K562 (cell line): ENCODE results near the gene TSPAN15. TPM values are rescaled to one million over a fixed set of nuclear protein-coding genes. Genes with fewer than 3 reads are reported as not detected.

ENCODE experiments used
- ATAC-seq: fragments of 200-7000 bp; cut with Tn5 transposase; 3 replicates; pipeline ENCODE4 v1.9.1; 2020; ENCODE audit warnings: moderate library complexity
- BruUV-seq: library from RNA; stranded (reverse); fragments of 400-500 nt; replicated peaks from 2 replicates; lab custom pipeline; 2021; lab: Mats Ljungman, UMichigan
- CTCF ChIA-PET: fragments of 300-600 bp; formaldehyde crosslinking; extraction: SDS; loops from one replicate; lab custom pipeline; 2021; ENCODE audit warnings: low intra/inter-chr PET ratio; lab: Yijun Ruan, JAX
- POLR2A ChIA-PET: fragments of 300-600, 350-650 bp; sonication (Branson Sonifier 250); formaldehyde crosslinking; extraction: SDS; loops from one replicate; lab custom pipeline; 2021; ENCODE audit warnings: antibody characterized with exemption, inconsistent platforms; lab: Yijun Ruan, JAX
- DNase-seq, 4 experiments: peaks; one replicate each; pipeline versions ENCODE4 v3.0.0 to v3.0.0-alpha.2; 2011 to 2018; ENCODE audit warnings: low spot score in 3 of 4, mixed read lengths in 3 of 4; ENCODE audit errors: extremely low read depth in 1 of 4
- FAIRE-seq: peaks from 2 replicates; lab custom pipeline; 2011; peaks lifted over from hg19 to GRCh38; lab: Jason Lieb, UNC
- H2AFZ ChIP-seq: 2 replicates; pipeline ENCODE4 v1.6.0; 2011; ENCODE audit warnings: low read depth, low read length, control low read depth, inconsistent platforms
- H3K27ac ChIP-seq: fragments of 200-600 bp; 3 replicates; pipeline ENCODE4 v1.8.0; 2011; ENCODE audit warnings: low read depth, mild to moderate bottlenecking, control low read depth, inconsistent platforms, low read length, moderate library complexity, mixed read lengths; ENCODE audit errors: extremely low read depth
- H3K27me3 ChIP-seq, 2 experiments: fragments of 300-600 bp in 1 of 2; 2 replicates in 1 of 2; 3 replicates in 1 of 2; pipeline versions ENCODE4 v1.6.0 to v1.8.0; 2011; ENCODE audit warnings: inconsistent platforms in 2 of 2, low read length in 2 of 2, mild to moderate bottlenecking in 1 of 2, mixed read lengths in 1 of 2, moderate library complexity in 1 of 2; ENCODE audit not compliant: control insufficient read depth in 2 of 2, insufficient read depth in 2 of 2
- H3K36me3 ChIP-seq: fragments of 300-600 bp; 3 replicates; pipeline ENCODE4 v1.8.0; 2011; ENCODE audit warnings: mild to moderate bottlenecking, low read length, inconsistent platforms; ENCODE audit not compliant: control insufficient read depth, insufficient read depth
- H3K4me1 ChIP-seq, 2 experiments: fragments of 200-600 bp in 1 of 2; replicated peaks in 1 of 2; 2 replicates in 1 of 2; 3 replicates in 1 of 2; pipeline versions ENCODE4 v1.5.1 to v1.8.0; 2011; ENCODE audit warnings: inconsistent platforms in 2 of 2, low read length in 2 of 2, mild to moderate bottlenecking in 1 of 2, mixed read lengths in 1 of 2, moderate library complexity in 1 of 2; ENCODE audit not compliant: control insufficient read depth in 2 of 2, insufficient read depth in 2 of 2
- H3K4me2 ChIP-seq: 2 replicates; pipeline ENCODE4 v1.6.1; 2011; ENCODE audit warnings: low read length, control low read depth, inconsistent platforms, mixed read lengths; ENCODE audit not compliant: insufficient read depth
- H3K4me3 ChIP-seq: fragments of 200-600 bp; sonication (generic), shearing (Covaris generic); 2 replicates; pipeline ENCODE4 v1.5.1; 2016; ENCODE audit warnings: control low read depth, inconsistent platforms
- H3K79me2 ChIP-seq: fragments of 200-600 bp; 3 replicates; pipeline ENCODE4 v1.8.0; 2011; ENCODE audit warnings: low read length, inconsistent platforms; ENCODE audit not compliant: control insufficient read depth, insufficient read depth
- H3K9ac ChIP-seq, 2 experiments: 2 replicates each; pipeline versions ENCODE4 v1.6.0 to v1.6.1; 2011; ENCODE audit warnings: low read depth in 2 of 2, low read length in 2 of 2, control low read depth in 1 of 2, inconsistent platforms in 1 of 2, mild to moderate bottlenecking in 1 of 2, mixed read lengths in 1 of 2; ENCODE audit not compliant: insufficient read depth in 1 of 2
- H3K9me1 ChIP-seq: one replicate; pipeline ENCODE4 v1.6.0; 2011; ENCODE audit warnings: inconsistent platforms, mild to moderate bottlenecking, low read length, moderate library complexity; ENCODE audit not compliant: control insufficient read depth, insufficient read depth
- H3K9me3 ChIP-seq: replicated peaks from 2 replicates; pipeline ENCODE4 v1.5.1; 2011; ENCODE audit warnings: low read depth, low read length, inconsistent platforms; ENCODE audit not compliant: control insufficient read depth, insufficient read depth
- H4K20me1 ChIP-seq: replicated peaks from 2 replicates; pipeline ENCODE4 v1.6.1; 2011; ENCODE audit warnings: low read length, inconsistent platforms, mixed read lengths; ENCODE audit not compliant: control insufficient read depth, insufficient read depth
- CBX5 ChIP-seq: IDR thresholded peaks from 2 replicates; pipeline ENCODE4 v1.6.1; 2014; ENCODE audit warnings: low read depth, borderline replicate concordance
- HDAC1 ChIP-seq, 2 experiments: fragments of 450-650 bp; IDR thresholded peaks; 2 replicates each; pipeline ENCODE4 v1.6.1; 2016 to 2017; ENCODE audit warnings: inconsistent platforms in 1 of 2, mild to moderate bottlenecking in 1 of 2, moderate library complexity in 1 of 2
- KAT8 ChIP-seq: fragments of 450-650 bp; IDR thresholded peaks from 2 replicates; pipeline ENCODE4 v1.6.1; 2016; ENCODE audit warnings: low read depth, mild to moderate bottlenecking
- POLR3A ChIP-seq: IDR thresholded peaks from 2 replicates; pipeline ENCODE4 v1.6.1; 2011; ENCODE audit warnings: borderline replicate concordance, mild to moderate bottlenecking, moderate library complexity; ENCODE audit not compliant: insufficient read length, insufficient read depth; ENCODE audit errors: extremely low read depth
- TAF9B ChIP-seq: fragments of 450-650 bp; IDR thresholded peaks from 2 replicates; pipeline ENCODE4 v1.6.1; 2018; ENCODE audit warnings: mild to moderate bottlenecking; ENCODE audit not compliant: partially characterized antibody
- WGBS: fragments of 100-300 bp; shearing (Covaris generic); methylation state at CpG from one replicate; pipeline ENCODE4 v1.1.6; 2016; ENCODE audit warnings: low coverage, mixed read lengths; ENCODE audit not compliant: insufficient coverage; ENCODE audit errors: missing lambda C conversion rate; 5-methylcytosine and 5-hydroxymethylcytosine counted together
- in situ Hi-C: fragments of 300-500 bp; cut with MboI; formaldehyde crosslinking; loops from 4 replicates; pipeline ENCODE4 v1.15.0; 2018; ENCODE audit warnings: inconsistent platforms, mixed read lengths
- intact Hi-C: fragments of 100-400 bp; cut with micrococcal nuclease; formaldehyde crosslinking; loops from 2 replicates; pipeline ENCODE4 v1.14.2; 2022
- polyA plus RNA-seq, 8 experiments: library from polyadenylated mRNA; depleted of rRNA in 4 of 8; stranded (reverse) in 5 of 8; unstranded in 3 of 8; fragments of >200 nt; fragmentation: Nextera tagmentation in 2 of 8; fragmentation: Illumina TruSeq in 1 of 8; extraction: Ambion mirVana in 2 of 8; extraction: Trizol in 1 of 8; gene quantifications; 2 replicates each; pipeline versions ENCODE4 v1.2.1 to v1.2.3, GENCODE V29; 2011 to 2014; ENCODE audit warnings: inconsistent platforms in 1 of 8, missing spikeins in 1 of 8
- total RNA-seq, 7 experiments: library from RNA; depleted of rRNA in 6 of 7; stranded (reverse); fragments of >200 nt in 6 of 7; fragmentation: Illumina TruSeq in 2 of 7; extraction: Trizol in 2 of 7; gene quantifications; 2 replicates each; pipeline versions ENCODE4 v1.2.1 to v1.2.3, GENCODE V29; 2011 to 2021; ENCODE audit warnings: low replicate concordance in 1 of 7
- TF ChIP-seq, protein P1 (sequence below), 2 experiments: fragments of 450-650 bp; IDR thresholded peaks; 2 replicates each; pipeline ENCODE4 v1.6.1; 2018; ENCODE audit warnings: mild to moderate bottlenecking in 2 of 2, low read depth in 1 of 2; ENCODE audit not compliant: partially characterized antibody in 2 of 2
- TF ChIP-seq, protein P2 (sequence below): sonication (generic); formaldehyde crosslinking; IDR thresholded peaks from 2 replicates; pipeline ENCODE4 v1.8.0; 2022; ENCODE audit warnings: mild to moderate bottlenecking, missing genetic modification reagents
- TF ChIP-seq, protein P3 (sequence below): fragments of 250-450 bp; sonication (Bioruptor Pico); IDR thresholded peaks from 2 replicates; pipeline ENCODE4 v1.5.0; 2020; ENCODE audit warnings: mild to moderate bottlenecking, borderline replicate concordance
- TF ChIP-seq, protein P4 (sequence below): fragments of 250-450 bp; sonication (Bioruptor Pico); IDR thresholded peaks from 2 replicates; pipeline ENCODE4 v1.5.1; 2021; ENCODE audit warnings: mild to moderate bottlenecking

The TSPAN15 gene
- total and polyA plus RNA-seq, 9 of the 15 experiments (the other 6 are each of a cell fraction or from before 2014, with no cell fraction given), result 0.33 to 1.0 (median 0.45) TPM; not detected in 2

DNA sequence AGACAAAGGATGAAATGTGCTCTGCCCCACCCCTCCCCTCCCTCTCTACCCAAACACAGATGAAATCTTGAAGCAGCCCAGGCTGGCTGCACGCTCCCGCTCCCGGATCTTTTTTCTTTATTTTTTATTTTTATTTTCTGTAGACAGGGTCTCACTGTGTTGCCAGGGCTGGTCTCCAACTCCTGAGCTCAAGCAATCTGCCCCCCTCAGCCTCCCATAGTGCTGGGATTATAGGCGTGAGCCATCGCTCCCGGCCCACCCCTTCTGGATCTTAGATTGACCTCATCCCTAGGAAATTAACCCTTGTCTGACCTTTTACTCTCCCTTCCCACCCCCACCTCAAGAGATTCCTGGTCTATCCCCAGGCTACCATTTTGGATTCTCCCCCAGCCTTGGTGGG is 48.9 kb upstream of the TSPAN15 start:
- no TSS peak for BruUV-seq
- DNase-seq (no peak), ATAC-seq (no peak), FAIRE-seq (no peak)
- Histone ChIP-seq H3K9me1 (peaks cover 2% of the 10 kb centered on the region), H3K4me2 (no peak overlapping the region), H3K79me2 (no peaks in the 10 kb centered on the region), H3K27ac (no peak overlapping the region), H2AFZ (no peak overlapping the region), H3K4me3 (no peak overlapping the region), H3K9me3 (no peaks in the 10 kb centered on the region), H3K27me3 (no peaks in the 10 kb centered on the region), H3K4me1 (peaks cover 0 to 15% of the 10 kb centered on the region in 2 experiments; a peak in 4 of 5 replicates), H3K36me3 (peaks cover 69% of the 10 kb centered on the region), H4K20me1 (0 out of 2 replicates have a peak, but pooled peaks cover 4% of the 10 kb centered on the region), H3K9ac (no peak overlapping the region)
- ChIA-PET POLR2A (no interaction called here), CTCF (no interaction called here)
- 78% methylated on average over 6 of the region's 6 CpGs for WGBS
- TF ChIP-seq CBX5, result no peak
- TF ChIP-seq, protein P1, sequence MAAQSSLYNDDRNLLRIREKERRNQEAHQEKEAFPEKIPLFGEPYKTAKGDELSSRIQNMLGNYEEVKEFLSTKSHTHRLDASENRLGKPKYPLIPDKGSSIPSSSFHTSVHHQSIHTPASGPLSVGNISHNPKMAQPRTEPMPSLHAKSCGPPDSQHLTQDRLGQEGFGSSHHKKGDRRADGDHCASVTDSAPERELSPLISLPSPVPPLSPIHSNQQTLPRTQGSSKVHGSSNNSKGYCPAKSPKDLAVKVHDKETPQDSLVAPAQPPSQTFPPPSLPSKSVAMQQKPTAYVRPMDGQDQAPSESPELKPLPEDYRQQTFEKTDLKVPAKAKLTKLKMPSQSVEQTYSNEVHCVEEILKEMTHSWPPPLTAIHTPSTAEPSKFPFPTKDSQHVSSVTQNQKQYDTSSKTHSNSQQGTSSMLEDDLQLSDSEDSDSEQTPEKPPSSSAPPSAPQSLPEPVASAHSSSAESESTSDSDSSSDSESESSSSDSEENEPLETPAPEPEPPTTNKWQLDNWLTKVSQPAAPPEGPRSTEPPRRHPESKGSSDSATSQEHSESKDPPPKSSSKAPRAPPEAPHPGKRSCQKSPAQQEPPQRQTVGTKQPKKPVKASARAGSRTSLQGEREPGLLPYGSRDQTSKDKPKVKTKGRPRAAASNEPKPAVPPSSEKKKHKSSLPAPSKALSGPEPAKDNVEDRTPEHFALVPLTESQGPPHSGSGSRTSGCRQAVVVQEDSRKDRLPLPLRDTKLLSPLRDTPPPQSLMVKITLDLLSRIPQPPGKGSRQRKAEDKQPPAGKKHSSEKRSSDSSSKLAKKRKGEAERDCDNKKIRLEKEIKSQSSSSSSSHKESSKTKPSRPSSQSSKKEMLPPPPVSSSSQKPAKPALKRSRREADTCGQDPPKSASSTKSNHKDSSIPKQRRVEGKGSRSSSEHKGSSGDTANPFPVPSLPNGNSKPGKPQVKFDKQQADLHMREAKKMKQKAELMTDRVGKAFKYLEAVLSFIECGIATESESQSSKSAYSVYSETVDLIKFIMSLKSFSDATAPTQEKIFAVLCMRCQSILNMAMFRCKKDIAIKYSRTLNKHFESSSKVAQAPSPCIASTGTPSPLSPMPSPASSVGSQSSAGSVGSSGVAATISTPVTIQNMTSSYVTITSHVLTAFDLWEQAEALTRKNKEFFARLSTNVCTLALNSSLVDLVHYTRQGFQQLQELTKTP (IDR thresholded peaks at IDR 0.05; ENCODE audit: low read depth in 1 of 2, partially characterized antibody in 2 of 2), result no peak
- no peak for TF ChIP-seq TAF9B
- TF ChIP-seq KAT8, result no peak
- TF ChIP-seq, protein P2, sequence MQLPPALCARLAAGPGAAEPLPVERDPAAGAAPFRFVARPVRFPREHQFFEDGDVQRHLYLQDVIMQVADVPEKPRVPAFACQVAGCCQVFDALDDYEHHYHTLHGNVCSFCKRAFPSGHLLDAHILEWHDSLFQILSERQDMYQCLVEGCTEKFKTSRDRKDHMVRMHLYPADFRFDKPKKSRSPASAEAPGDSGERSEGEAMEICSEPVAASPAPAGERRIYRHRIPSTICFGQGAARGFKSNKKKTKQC, result no peak
- no peak for TF ChIP-seq POLR3A
- TF ChIP-seq, protein P3, sequence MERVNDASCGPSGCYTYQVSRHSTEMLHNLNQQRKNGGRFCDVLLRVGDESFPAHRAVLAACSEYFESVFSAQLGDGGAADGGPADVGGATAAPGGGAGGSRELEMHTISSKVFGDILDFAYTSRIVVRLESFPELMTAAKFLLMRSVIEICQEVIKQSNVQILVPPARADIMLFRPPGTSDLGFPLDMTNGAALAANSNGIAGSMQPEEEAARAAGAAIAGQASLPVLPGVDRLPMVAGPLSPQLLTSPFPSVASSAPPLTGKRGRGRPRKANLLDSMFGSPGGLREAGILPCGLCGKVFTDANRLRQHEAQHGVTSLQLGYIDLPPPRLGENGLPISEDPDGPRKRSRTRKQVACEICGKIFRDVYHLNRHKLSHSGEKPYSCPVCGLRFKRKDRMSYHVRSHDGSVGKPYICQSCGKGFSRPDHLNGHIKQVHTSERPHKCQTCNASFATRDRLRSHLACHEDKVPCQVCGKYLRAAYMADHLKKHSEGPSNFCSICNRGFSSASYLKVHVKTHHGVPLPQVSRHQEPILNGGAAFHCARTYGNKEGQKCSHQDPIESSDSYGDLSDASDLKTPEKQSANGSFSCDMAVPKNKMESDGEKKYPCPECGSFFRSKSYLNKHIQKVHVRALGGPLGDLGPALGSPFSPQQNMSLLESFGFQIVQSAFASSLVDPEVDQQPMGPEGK (CRISPR knock-in tag), result no peak
- TF ChIP-seq, protein P4, sequence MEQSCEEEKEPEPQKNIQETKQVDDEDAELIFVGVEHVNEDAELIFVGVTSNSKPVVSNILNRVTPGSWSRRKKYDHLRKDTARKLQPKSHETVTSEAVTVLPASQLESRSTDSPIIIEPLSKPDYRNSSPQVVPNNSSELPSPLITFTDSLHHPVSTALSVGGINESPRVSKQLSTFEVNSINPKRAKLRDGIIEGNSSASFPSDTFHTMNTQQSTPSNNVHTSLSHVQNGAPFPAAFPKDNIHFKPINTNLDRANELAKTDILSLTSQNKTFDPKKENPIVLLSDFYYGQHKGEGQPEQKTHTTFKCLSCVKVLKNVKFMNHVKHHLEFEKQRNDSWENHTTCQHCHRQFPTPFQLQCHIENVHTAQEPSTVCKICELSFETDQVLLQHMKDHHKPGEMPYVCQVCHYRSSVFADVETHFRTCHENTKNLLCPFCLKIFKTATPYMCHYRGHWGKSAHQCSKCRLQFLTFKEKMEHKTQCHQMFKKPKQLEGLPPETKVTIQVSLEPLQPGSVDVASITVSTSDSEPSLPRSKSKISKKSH (CRISPR knock-in tag), result no peak
- no peak for TF ChIP-seq HDAC1 (IDR thresholded peaks at IDR 0.05)
- in situ Hi-C loops, result no loop called here
- intact Hi-C loops, result no loop called here
